ENCODE results near the gene DZIP1. TPM values are rescaled to one million over a fixed set of nuclear protein-coding genes. Genes with fewer than 3 reads are reported as not detected.

DZIP1 gene
- polyA plus RNA-seq, 1 donor (not counting 4 experiments of a cell fraction or from before 2014, with no cell fraction given): 1.4 TPM

GRCh38 chr13:95547531-95548167 lies 96.9 kb downstream of the DZIP1 start:
- H3K36me3 ChIP-seq (ENCODE audit: control insufficient read depth in 2 of 2, extremely low read depth in 1 of 2, insufficient read depth in 2 of 2, low read length in 2 of 2): no peaks in the 10 kb centered on the region
- dilution Hi-C loops (cut with MboI; ENCODE audit: extremely low pct_ligation_motif_present, low sequenced_read_pairs): no loop called here
- H3K27ac ChIP-seq (ENCODE audit: control insufficient read depth, insufficient read depth, low read length): no peak overlapping the region
- no peaks in the 10 kb centered on the region for H3K9me3 ChIP-seq (ENCODE audit: control insufficient read depth, low read depth, low read length)
- no peak overlapping the region for H3K9ac ChIP-seq (ENCODE audit: control insufficient read depth, extremely low read depth, insufficient read depth, low read length)
- no peak overlapping the region for H2AFZ ChIP-seq (ENCODE audit: control insufficient read depth, low read length)
- H4K20me1 ChIP-seq (ENCODE audit: control insufficient read depth, extremely low read depth, insufficient read depth, low read length): no peaks in the 10 kb centered on the region
- no peaks in the 10 kb centered on the region for H3K4me1 ChIP-seq (ENCODE audit: control insufficient read depth, extremely low read depth, insufficient read depth, low read length)
- H3K9me1 ChIP-seq (ENCODE audit: control insufficient read depth, extremely low read depth, insufficient read depth, low read length): no peaks in the 10 kb centered on the region
- DNase-seq (ENCODE audit: low read depth, low spot score): no peak
- H3K4me2 ChIP-seq (ENCODE audit: control insufficient read depth, extremely low read depth, insufficient read depth, low read depth, low read length): no peak overlapping the region
- TF ChIP-seq CTCF (optimal IDR thresholded peaks at IDR 0.05 in 1 of 3, IDR thresholded peaks at IDR 0.05 in 1 of 3, conservative IDR thresholded peaks at IDR 0.05 in 1 of 3; ENCODE audit: extremely low read depth in 1 of 3, insufficient read depth in 2 of 3, low read length in 3 of 3) (no peak), EZH2 (IDR thresholded peaks at IDR 0.05; ENCODE audit: low read length) (no peak)
- no peak for FAIRE-seq
- no peak overlapping the region for H3K4me3 ChIP-seq (ENCODE audit: control insufficient read depth in 2 of 3, extremely low read depth in 1 of 3, insufficient read depth in 2 of 3, low read depth in 1 of 3, low read length in 3 of 3)
- peaks cover 42% of the 10 kb centered on the region for H3K27me3 ChIP-seq (ENCODE audit: control insufficient read depth, extremely low read depth, insufficient read depth, low read length)
- no peaks in the 10 kb centered on the region for H3K79me2 ChIP-seq (ENCODE audit: control insufficient read depth, insufficient read depth, low read length)

- Histone ChIP-seq H3K27ac (ENCODE audit: control insufficient read depth, insufficient read depth, low read length) (no peak overlapping the region), H3K9me1 (ENCODE audit: control insufficient read depth, extremely low read depth, insufficient read depth, low read length) (no peaks in the 10 kb centered on the region), H3K79me2 (ENCODE audit: control insufficient read depth, insufficient read depth, low read length) (no peaks in the 10 kb centered on the region), H3K4me3 (ENCODE audit: control insufficient read depth in 2 of 3, extremely low read depth in 1 of 3, insufficient read depth in 2 of 3, low read depth in 1 of 3, low read length in 3 of 3) (no peak overlapping the region), H2AFZ (ENCODE audit: control insufficient read depth, low read length) (no peak overlapping the region), H3K36me3 (ENCODE audit: control insufficient read depth in 2 of 2, extremely low read depth in 1 of 2, insufficient read depth in 2 of 2, low read length in 2 of 2) (no peaks in the 10 kb centered on the region), H3K9ac (ENCODE audit: control insufficient read depth, extremely low read depth, insufficient read depth, low read length) (no peak overlapping the region), H3K27me3 (ENCODE audit: control insufficient read depth, extremely low read depth, insufficient read depth, low read length) (peaks cover 34% of the 10 kb centered on the region), H3K4me2 (ENCODE audit: control insufficient read depth, extremely low read depth, insufficient read depth, low read depth, low read length) (no peak overlapping the region), H3K9me3 (ENCODE audit: control insufficient read depth, low read depth, low read length) (no peaks in the 10 kb centered on the region), H4K20me1 (ENCODE audit: control insufficient read depth, extremely low read depth, insufficient read depth, low read length) (no peaks in the 10 kb centered on the region), H3K4me1 (ENCODE audit: control insufficient read depth, extremely low read depth, insufficient read depth, low read length) (no peaks in the 10 kb centered on the region)
- no peak for DNase-seq (ENCODE audit: low read depth, low spot score)
- dilution Hi-C loops (cut with MboI; ENCODE audit: extremely low pct_ligation_motif_present, low sequenced_read_pairs): no loop called here
- no peak for FAIRE-seq
- TF ChIP-seq CTCF (optimal IDR thresholded peaks at IDR 0.05 in 1 of 3, IDR thresholded peaks at IDR 0.05 in 1 of 3, conservative IDR thresholded peaks at IDR 0.05 in 1 of 3; ENCODE audit: extremely low read depth in 1 of 3, insufficient read depth in 2 of 3, low read length in 3 of 3) (no peak), EZH2 (IDR thresholded peaks at IDR 0.05; ENCODE audit: low read length) (no peak)
Observed at GRCh38 chr13:95546919-95547318, 97.6 kb downstream of the DZIP1 start.
